ENCODE measurements around the gene APOL1. TPM values are rescaled to one million over a fixed set of nuclear protein-coding genes. Genes with fewer than 3 reads are reported as not detected.

APOL1 gene
- total and polyA plus RNA-seq, 2 of the 4 experiments (the other 2 are of a cell fraction), result 0.36 to 0.77 TPM

DNA sequence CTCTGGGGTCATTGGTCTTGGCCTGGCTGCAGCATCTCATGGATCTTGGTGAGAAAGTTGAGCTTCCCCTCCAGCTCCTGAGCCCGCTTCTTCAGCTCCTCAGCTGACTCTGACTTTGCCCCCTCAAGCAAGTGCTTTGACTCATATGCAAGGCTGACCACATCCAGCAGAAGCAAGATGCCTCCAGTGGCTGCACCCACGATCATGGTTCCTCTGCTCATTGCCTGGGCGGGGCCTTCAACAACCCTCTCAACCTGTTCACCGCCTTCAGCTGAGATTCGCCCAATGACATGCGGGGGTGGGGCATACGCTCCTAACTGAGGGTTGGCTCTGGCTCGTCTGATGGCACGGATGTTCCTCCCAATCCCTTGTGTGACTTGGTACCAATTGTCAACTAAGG, 25.5 kb upstream of the APOL1 start:
- no peak for DNase-seq
- CTCF ChIA-PET, result interaction anchor here (0.7 kb wide), 1 partner anchor 12 kb away, joined by 3 read pairs; the partner anchor contains the start of gene APOL2

More for the DNA sequence above, 25.5 kb upstream of the APOL1 start:
- H3K36me3 ChIP-seq (ENCODE audit: control insufficient read depth, insufficient read depth, low read length), result peaks cover 30% of the 10 kb centered on the region
- H3K4me3 ChIP-seq (ENCODE audit: insufficient read depth, low read depth, low read length), result no peak overlapping the region
- H2AK5ac ChIP-seq (ENCODE audit: low read depth, low read length), result no peak overlapping the region
- H3K56ac ChIP-seq (ENCODE audit: extremely low read depth, insufficient read depth, low read length), result no peak overlapping the region
- H2BK120ac ChIP-seq (ENCODE audit: low read depth, low read length), result no peak overlapping the region
- no peaks in the 10 kb centered on the region for H3K4me1 ChIP-seq (ENCODE audit: control insufficient read depth, insufficient read depth, low read length)
- no peak overlapping the region for H4K91ac ChIP-seq (ENCODE audit: insufficient read depth, low read depth, low read length)
- intact Hi-C loops (cut with micrococcal nuclease), result no loop called here
- no peak for ATAC-seq (ENCODE audit: low read depth)
- 0 out of 2 replicates have a peak, but pooled peaks cover 2% of the 10 kb centered on the region for H3K9me1 ChIP-seq (ENCODE audit: insufficient read depth, low read length)
- no peak overlapping the region for H3K4me2 ChIP-seq (ENCODE audit: low read depth, low read length)
- no peaks in the 10 kb centered on the region for H3K27me3 ChIP-seq (ENCODE audit: control insufficient read depth, insufficient read depth, low read length)
- in situ Hi-C loops (cut with MboI; ENCODE audit: low sequenced_read_pairs), result no loop called here
- no peak overlapping the region for H3K18ac ChIP-seq (ENCODE audit: low read depth, low read length)
- no peak overlapping the region for H2AK9ac ChIP-seq (replicated peaks; ENCODE audit: low read depth, low read length, poor library complexity)
- no peak overlapping the region for H3K4ac ChIP-seq (ENCODE audit: low read depth, low read length)
- no peaks in the 10 kb centered on the region for H3K79me1 ChIP-seq (ENCODE audit: low read depth in 1 of 2, low read length in 2 of 2)
- H2BK15ac ChIP-seq (ENCODE audit: low read depth, low read length), result no peak overlapping the region
- no peaks in the 10 kb centered on the region for H3K9me3 ChIP-seq (ENCODE audit: control insufficient read depth, insufficient read depth, low read length)
- no peak overlapping the region for H3K27ac ChIP-seq (ENCODE audit: insufficient read depth, low read length)
- H2BK5ac ChIP-seq (ENCODE audit: low read depth, low read length, poor library complexity, severe bottlenecking), result no peak overlapping the region
- peak overlapping the region; percentile 27 for H2AFZ ChIP-seq (replicated peaks; ENCODE audit: low read length, poor library complexity)
- 93% methylated on average over 3 of the region's 9 CpGs; no CpG with 5 or more reads in 1 of the 2 experiments for WGBS, 2 experiments (ENCODE audit: extremely low coverage in 2 of 2, insufficient read length in 1 of 2)
- H4K5ac ChIP-seq (ENCODE audit: low read depth, low read length), result no peak overlapping the region
- H3K9ac ChIP-seq (ENCODE audit: low read depth, low read length), result no peak overlapping the region
- BruUV-seq (replicated peaks), result TSS peak; percentile 83
- H2BK20ac ChIP-seq (ENCODE audit: low read depth, low read length), result no peak overlapping the region
- TF ChIP-seq, protein P1, sequence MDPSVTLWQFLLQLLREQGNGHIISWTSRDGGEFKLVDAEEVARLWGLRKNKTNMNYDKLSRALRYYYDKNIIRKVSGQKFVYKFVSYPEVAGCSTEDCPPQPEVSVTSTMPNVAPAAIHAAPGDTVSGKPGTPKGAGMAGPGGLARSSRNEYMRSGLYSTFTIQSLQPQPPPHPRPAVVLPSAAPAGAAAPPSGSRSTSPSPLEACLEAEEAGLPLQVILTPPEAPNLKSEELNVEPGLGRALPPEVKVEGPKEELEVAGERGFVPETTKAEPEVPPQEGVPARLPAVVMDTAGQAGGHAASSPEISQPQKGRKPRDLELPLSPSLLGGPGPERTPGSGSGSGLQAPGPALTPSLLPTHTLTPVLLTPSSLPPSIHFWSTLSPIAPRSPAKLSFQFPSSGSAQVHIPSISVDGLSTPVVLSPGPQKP (IDR thresholded peaks at IDR 0.05; ENCODE audit: borderline replicate concordance, low read depth, low read length), result no peak
- TF ChIP-seq CHD1 (IDR thresholded peaks at IDR 0.05; ENCODE audit: low read depth, low read length) (no peak), NFE2L2 (IDR thresholded peaks at IDR 0.05; ENCODE audit: low read depth, low read length) (no peak), MXI1 (IDR thresholded peaks at IDR 0.05; ENCODE audit: borderline replicate concordance, low read depth, low read length) (no peak)
- no peaks in the 10 kb centered on the region for H4K20me1 ChIP-seq (ENCODE audit: insufficient read depth, low read length)
- POLR2A ChIA-PET (ENCODE audit: unreplicated experiment), result no interaction called here
- no peak overlapping the region for H3K23ac ChIP-seq (ENCODE audit: low read depth, low read length)
- H4K8ac ChIP-seq (ENCODE audit: low read depth in 2 of 2, low read length in 2 of 2), result no peak overlapping the region
- dilution Hi-C loops (cut with HindIII; ENCODE audit: low sequenced_read_pairs, unreplicated experiment), result no loop called here
- no peak overlapping the region for H3K14ac ChIP-seq (replicated peaks; ENCODE audit: low read depth, low read length)

Measured in IMR-90 (cell line).